ENCODE data around the gene TAS2R7. TPM values are rescaled to one million over a fixed set of nuclear protein-coding genes. Genes with fewer than 3 reads are reported as not detected.

TAS2R7 gene
- not detected for polyA plus RNA-seq (2012; ENCODE audit: missing spikeins)

- FAIRE-seq: no peak
- DNase-seq (ENCODE audit: insufficient read length): no peak
- TF ChIP-seq TAF1 (IDR thresholded peaks at IDR 0.05; ENCODE audit: borderline replicate concordance, low read depth, low read length) (no peak), POLR2AphosphoS5 (IDR thresholded peaks at IDR 0.05; ENCODE audit: low read depth, low read length) (no peak), POLR2A (IDR thresholded peaks at IDR 0.05; ENCODE audit: low read depth, low read length) (no peak)
These were observed at the start of gene TAS2R7 for GRCh38 chr12:10802587-10802986. TAS2R7 (minus strand) TSS chr12:10802627; CDS start chr12:10802570, 57 bp downstream.

GRCh38 chr12:10851243-10851858 lies 48.9 kb upstream of the TAS2R7 start:
- DNase-seq (ENCODE audit: insufficient read length) (no peak), FAIRE-seq (no peak)
- TF ChIP-seq POLR2AphosphoS5 (IDR thresholded peaks at IDR 0.05; ENCODE audit: low read depth, low read length) (no peak), POLR2A (IDR thresholded peaks at IDR 0.05; ENCODE audit: low read depth, low read length) (no peak), TAF1 (IDR thresholded peaks at IDR 0.05; ENCODE audit: borderline replicate concordance, low read depth, low read length) (no peak)

GRCh38 chr12:10849425-10849878 lies 47.0 kb upstream of the TAS2R7 start, which contains the start of gene PRR4:
PRR4 (minus strand) TSS chr12:10849475; CDS start chr12:10849437, 38 bp downstream.
- DNase-seq (ENCODE audit: insufficient read length) (no peak), FAIRE-seq (no peak)
- TF ChIP-seq TAF1 (IDR thresholded peaks at IDR 0.05; ENCODE audit: borderline replicate concordance, low read depth, low read length) (no peak), POLR2AphosphoS5 (IDR thresholded peaks at IDR 0.05; ENCODE audit: low read depth, low read length) (no peak), POLR2A (IDR thresholded peaks at IDR 0.05; ENCODE audit: low read depth, low read length) (no peak)

GRCh38 chr12:10847744-10848143 lies 45.3 kb upstream of the TAS2R7 start:
- no peak for DNase-seq (ENCODE audit: insufficient read length)
- FAIRE-seq: no peak
- no peak for TF ChIP-seq POLR2AphosphoS5 (IDR thresholded peaks at IDR 0.05; ENCODE audit: low read depth, low read length)
- no peak for TF ChIP-seq POLR2A (IDR thresholded peaks at IDR 0.05; ENCODE audit: low read depth, low read length)
- TF ChIP-seq TAF1 (IDR thresholded peaks at IDR 0.05; ENCODE audit: borderline replicate concordance, low read depth, low read length): no peak

GRCh38 chr12:10842862-10843261 lies 40.4 kb upstream of the TAS2R7 start:
- FAIRE-seq: no peak
- TF ChIP-seq POLR2AphosphoS5 (IDR thresholded peaks at IDR 0.05; ENCODE audit: low read depth, low read length) (no peak), POLR2A (IDR thresholded peaks at IDR 0.05; ENCODE audit: low read depth, low read length) (no peak), TAF1 (IDR thresholded peaks at IDR 0.05; ENCODE audit: borderline replicate concordance, low read depth, low read length) (no peak)
- DNase-seq (ENCODE audit: insufficient read length): no peak

GRCh38 chr12:10838461-10838860 lies 36.0 kb upstream of the TAS2R7 start:
- DNase-seq (ENCODE audit: insufficient read length) (no peak), FAIRE-seq (no peak)
- no peak for TF ChIP-seq POLR2A (IDR thresholded peaks at IDR 0.05; ENCODE audit: low read depth, low read length)

- DNase-seq (ENCODE audit: insufficient read length) (no peak), FAIRE-seq (no peak)
- no peak for TF ChIP-seq POLR2A (IDR thresholded peaks at IDR 0.05; ENCODE audit: low read depth, low read length)
- no peak for TF ChIP-seq TAF1 (IDR thresholded peaks at IDR 0.05; ENCODE audit: borderline replicate concordance, low read depth, low read length)
- TF ChIP-seq POLR2AphosphoS5 (IDR thresholded peaks at IDR 0.05; ENCODE audit: low read depth, low read length): no peak
These were observed 27.6 kb upstream of the TAS2R7 start for GRCh38 chr12:10829994-10830393.

- TF ChIP-seq TAF1 (IDR thresholded peaks at IDR 0.05; ENCODE audit: borderline replicate concordance, low read depth, low read length) (no peak), POLR2A (IDR thresholded peaks at IDR 0.05; ENCODE audit: low read depth, low read length) (no peak), POLR2AphosphoS5 (IDR thresholded peaks at IDR 0.05; ENCODE audit: low read depth, low read length) (no peak)
- no peak for DNase-seq (ENCODE audit: insufficient read length)
- no peak for FAIRE-seq
These were observed 23.8 kb upstream of the TAS2R7 start, which contains the start of gene TAS2R10 for GRCh38 chr12:10826258-10826657. TAS2R10 (minus strand) TSS chr12:10826358; CDS start chr12:10826269, 89 bp downstream.

- FAIRE-seq: no peak
- DNase-seq (ENCODE audit: insufficient read length): no peak
- TF ChIP-seq TAF1 (IDR thresholded peaks at IDR 0.05; ENCODE audit: borderline replicate concordance, low read depth, low read length): no peak
- no peak for TF ChIP-seq POLR2A (IDR thresholded peaks at IDR 0.05; ENCODE audit: low read depth, low read length)
- no peak for TF ChIP-seq POLR2AphosphoS5 (IDR thresholded peaks at IDR 0.05; ENCODE audit: low read depth, low read length)
These were observed 22.5 kb upstream of the TAS2R7 start for GRCh38 chr12:10824957-10825356.

GRCh38 chr12:10811883-10812536 lies 9.6 kb upstream of the TAS2R7 start:
- FAIRE-seq: no peak
- DNase-seq (ENCODE audit: insufficient read length): no peak
- TF ChIP-seq POLR2A (IDR thresholded peaks at IDR 0.05; ENCODE audit: low read depth, low read length) (no peak), POLR2AphosphoS5 (IDR thresholded peaks at IDR 0.05; ENCODE audit: low read depth, low read length) (no peak), TAF1 (IDR thresholded peaks at IDR 0.05; ENCODE audit: borderline replicate concordance, low read depth, low read length) (no peak)

GRCh38 chr12:10810068-10810467 lies 7.6 kb upstream of the TAS2R7 start, which contains the start of gene TAS2R9:
TAS2R9 (minus strand) TSS chr12:10810168; CDS start chr12:10810075, 93 bp downstream.
- no peak for FAIRE-seq
- TF ChIP-seq POLR2A (IDR thresholded peaks at IDR 0.05; ENCODE audit: low read depth, low read length): no peak
- TF ChIP-seq POLR2AphosphoS5 (IDR thresholded peaks at IDR 0.05; ENCODE audit: low read depth, low read length): no peak
- TF ChIP-seq TAF1 (IDR thresholded peaks at IDR 0.05; ENCODE audit: borderline replicate concordance, low read depth, low read length): no peak
- no peak for DNase-seq (ENCODE audit: insufficient read length)

- FAIRE-seq: no peak
- TF ChIP-seq POLR2AphosphoS5 (IDR thresholded peaks at IDR 0.05; ENCODE audit: low read depth, low read length): no peak
- no peak for TF ChIP-seq POLR2A (IDR thresholded peaks at IDR 0.05; ENCODE audit: low read depth, low read length)
- TF ChIP-seq TAF1 (IDR thresholded peaks at IDR 0.05; ENCODE audit: borderline replicate concordance, low read depth, low read length): no peak
These were observed 4.8 kb upstream of the TAS2R7 start, which contains the start of gene TAS2R8 for GRCh38 chr12:10807186-10807585. TAS2R8 (minus strand) TSS chr12:10807286; CDS start chr12:10806980, 306 bp downstream.

More at GRCh38 chr12:10807186-10807585, 4.8 kb upstream of the TAS2R7 start, which contains the start of gene TAS2R8:
- DNase-seq (ENCODE audit: insufficient read length): no peak
